Activated CD8-positive, alpha-beta T cell treated with anti-CD3 and anti-CD28 coated beads for 36 hours (primary cell): ENCODE measurements around the gene OARD1. TPM values are rescaled to one million over a fixed set of nuclear protein-coding genes. Genes with fewer than 3 reads are reported as not detected.

Experiments
- ATAC-seq: fragments of 200-7000 bp; cut with Tn5 transposase; one replicate; pipeline ENCODE4 v1.10.0; 2021; ENCODE audit warnings: mild to moderate bottlenecking, moderate library complexity
- CTCF ChIA-PET: fragments of 350-600 bp; sonication (Branson Sonifier 250); formaldehyde crosslinking; loops from one replicate; lab custom pipeline; 2021; ENCODE audit warnings: antibody characterized with exemption; lab: Charles Lee
- POLR2A ChIA-PET: fragments of 350-600 bp; sonication (Branson Sonifier 250); formaldehyde crosslinking; loops from one replicate; lab custom pipeline; 2021; ENCODE audit warnings: antibody characterized with exemption; lab: Charles Lee
- DNase-seq: peaks from one replicate; pipeline ENCODE4 v3.0.0-alpha.2; 2020
- H3K27ac Mint-ChIP-seq: one replicate; pipeline ENCODE4 v1.8.0; 2021; ENCODE audit warnings: mild to moderate bottlenecking, mixed read lengths
- H3K27me3 Mint-ChIP-seq: one replicate; pipeline ENCODE4 v1.8.0; 2021; ENCODE audit warnings: mixed read lengths
- H3K36me3 Mint-ChIP-seq: one replicate; pipeline ENCODE4 v1.8.0; 2021; ENCODE audit warnings: low read depth, mixed read lengths
- H3K4me1 Mint-ChIP-seq: one replicate; pipeline ENCODE4 v1.8.0; 2021; ENCODE audit warnings: low read depth, mixed read lengths
- H3K4me3 Mint-ChIP-seq: one replicate; pipeline ENCODE4 v1.8.0; 2021; ENCODE audit warnings: mild to moderate bottlenecking, moderate library complexity, mixed read lengths
- H3K9me3 Mint-ChIP-seq: one replicate; pipeline ENCODE4 v1.8.0; 2021; ENCODE audit warnings: mixed read lengths
- CTCF ChIP-seq: fragments of 200-600 bp; IDR thresholded peaks from one replicate; pipeline ENCODE4 v1.8.0; 2022; ENCODE audit warnings: antibody characterized with exemption, mild to moderate bottlenecking
- intact Hi-C: fragments of 100-400 bp; cut with micrococcal nuclease; formaldehyde crosslinking; loops from one replicate; pipeline ENCODE4 v1.10.0; 2022
- total RNA-seq, 2 experiments: library from RNA; stranded (reverse); gene quantifications; one replicate each; pipeline ENCODE4 v1.2.3, GENCODE V29; 2021

Gene OARD1
- total RNA-seq, 2 experiments from 2014 or later: 45.8 to 48.4 TPM

DNA sequence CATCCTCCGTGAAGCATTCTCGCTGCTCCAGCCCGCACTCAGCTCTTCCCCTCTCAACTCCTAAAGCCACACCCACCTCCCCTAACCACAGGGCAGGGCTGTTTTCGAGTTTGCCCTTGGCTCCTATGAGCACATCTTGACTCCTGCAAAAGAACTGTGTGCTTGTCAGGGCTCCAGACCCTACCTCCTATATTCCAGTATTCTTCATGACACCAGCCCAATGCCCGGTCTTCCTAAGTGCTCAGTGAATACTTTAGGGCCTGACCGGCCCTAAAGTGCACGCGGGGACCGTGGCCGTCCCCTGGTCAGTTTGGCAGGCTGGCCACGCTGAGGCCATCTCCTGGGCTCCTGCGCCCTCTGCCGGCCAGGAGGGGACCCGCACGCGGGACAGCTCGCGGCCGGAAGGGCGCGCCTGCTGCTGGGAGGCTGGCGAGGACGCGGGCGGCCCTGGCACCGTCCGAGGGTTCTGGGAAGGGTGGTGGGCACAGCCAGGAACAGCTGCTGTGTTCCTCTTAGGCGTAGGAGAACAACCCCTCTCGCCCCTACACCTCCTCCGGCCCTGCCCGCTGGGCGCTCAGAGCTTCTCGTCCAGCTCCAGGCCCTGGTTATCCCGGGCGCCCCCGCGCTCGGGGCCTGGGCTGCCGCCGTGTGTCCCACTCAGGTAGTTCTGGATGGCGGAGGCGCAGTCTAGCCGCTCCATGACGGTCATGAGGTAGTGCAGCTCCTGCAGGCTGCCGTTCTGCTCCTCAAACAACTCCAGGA, 44.2 kb downstream of the OARD1 start:
- H3K36me3 Mint-ChIP-seq: no peaks in the 10 kb centered on the region
- DNase-seq: peak; percentile 81
- H3K27ac Mint-ChIP-seq: peak overlapping the region; percentile 76
- TF ChIP-seq CTCF: peak; percentile 100
- ChIA-PET CTCF (interaction anchor here (0.7 to 5.8 kb wide), 37 partner anchors 9 to 699 kb away, joined by 3 to 48 read pairs (median 4); partner anchors contain the start of genes APOBEC2, NFYA, OARD1 and TSPO2), POLR2A (interaction anchor here (1.1 to 1.7 kb wide), 3 partner anchors 9 to 43 kb away, joined by 3 to 7 read pairs (median 5); no protein-coding TSS in a partner anchor)
- intact Hi-C loops: no loop called here
- no peaks in the 10 kb centered on the region for H3K27me3 Mint-ChIP-seq
- peaks cover 18% of the 10 kb centered on the region for H3K4me1 Mint-ChIP-seq
- ATAC-seq: peak; percentile 92
- H3K9me3 Mint-ChIP-seq: no peaks in the 10 kb centered on the region
- peak overlapping the region; percentile 71 for H3K4me3 Mint-ChIP-seq

DNA sequence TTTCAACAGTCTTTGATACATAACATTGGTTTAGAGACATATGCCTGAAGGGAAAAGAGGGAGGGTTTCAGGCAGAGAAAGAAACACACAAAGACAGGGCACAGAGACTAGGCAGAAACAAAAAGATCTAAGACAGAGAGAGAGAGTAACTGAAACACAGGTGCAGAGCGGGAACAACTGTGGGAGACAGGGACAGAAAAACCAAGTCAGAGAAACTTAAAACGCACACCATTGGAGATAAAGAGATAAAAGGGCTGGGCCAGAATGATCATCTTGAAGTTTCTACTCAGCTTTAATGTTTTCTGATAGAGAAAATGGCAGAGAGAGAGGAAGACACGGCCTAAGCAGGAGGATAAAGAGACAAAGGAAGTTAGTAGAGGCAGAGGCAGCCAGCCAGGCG, 44.9 kb downstream of the OARD1 start:
- no peak for TF ChIP-seq CTCF

GRCh38 chr6:41025966-41026530, 46.1 kb downstream of the OARD1 start:
- Mint-ChIP-seq H3K4me3 (no peak overlapping the region), H3K9me3 (no peaks in the 10 kb centered on the region), H3K4me1 (peaks cover 18% of the 10 kb centered on the region), H3K27me3 (no peaks in the 10 kb centered on the region), H3K36me3 (no peaks in the 10 kb centered on the region), H3K27ac (no peak overlapping the region)
- DNase-seq: no peak
- TF ChIP-seq CTCF: no peak
- intact Hi-C loops: no loop called here
- ChIA-PET CTCF (interaction anchor here (1.0 to 5.8 kb wide), 10 partner anchors 8 to 46 kb away, joined by 3 to 48 read pairs (median 9); partner anchors contain the start of genes NFYA, OARD1, TSPO2 and UNC5CL), POLR2A (interaction anchor here (0.6 kb wide), 1 partner anchor 260 kb away, joined by 3 read pairs; no protein-coding TSS in a partner anchor)
- ATAC-seq: no peak

More for the DNA sequence above, 44.9 kb downstream of the OARD1 start:
- ChIA-PET CTCF (interaction anchor here (1.0 to 5.8 kb wide), 22 partner anchors 9 to 698 kb away, joined by 3 to 48 read pairs (median 8); partner anchors contain the start of genes APOBEC2, NFYA, OARD1 and TSPO2), POLR2A (interaction anchor here (1.6 kb wide), 1 partner anchor 8 kb away, joined by 7 read pairs; no protein-coding TSS in a partner anchor)
- Mint-ChIP-seq H3K4me1 (peaks cover 18% of the 10 kb centered on the region), H3K9me3 (no peaks in the 10 kb centered on the region), H3K4me3 (peak overlapping the region; percentile 71), H3K27ac (peak overlapping the region; percentile 76), H3K36me3 (no peaks in the 10 kb centered on the region), H3K27me3 (no peaks in the 10 kb centered on the region)
- no peak for ATAC-seq
- intact Hi-C loops: no loop called here
- DNase-seq: no peak

DNA sequence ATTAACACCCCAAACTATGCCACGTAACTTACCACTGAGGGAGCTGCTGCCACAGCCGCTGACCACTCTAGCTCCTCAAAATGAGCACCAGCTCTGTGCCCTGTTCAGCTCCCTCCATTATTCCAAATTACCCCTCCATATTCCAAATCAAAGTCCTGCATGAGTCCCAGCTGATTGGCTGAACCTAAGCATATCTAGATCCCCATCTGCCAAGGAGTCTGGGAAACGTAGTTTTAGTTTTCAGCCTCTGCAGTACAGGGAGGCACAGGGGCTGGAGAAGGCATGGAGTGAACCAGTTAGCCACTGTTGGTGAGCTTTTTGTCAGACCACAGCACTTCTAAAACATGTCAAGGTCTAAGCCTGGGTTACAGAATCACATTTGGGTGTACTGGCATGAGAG, 49.0 kb downstream of the OARD1 start:
- intact Hi-C loops: no loop called here
- ATAC-seq: no peak
- CTCF ChIA-PET: interaction anchor here (2.2 to 2.9 kb wide), 2 partner anchors 16 to 18 kb away, joined by 6 to 10 read pairs; partner anchors contain the start of gene UNC5CL

More for the DNA sequence above, 49.0 kb downstream of the OARD1 start:
- Mint-ChIP-seq H3K9me3 (no peaks in the 10 kb centered on the region), H3K4me1 (peaks cover 10% of the 10 kb centered on the region), H3K4me3 (no peak overlapping the region), H3K27me3 (no peaks in the 10 kb centered on the region), H3K27ac (no peak overlapping the region), H3K36me3 (no peaks in the 10 kb centered on the region)
- TF ChIP-seq CTCF: no peak
- POLR2A ChIA-PET: no interaction called here
- DNase-seq: no peak
